GM12864 (cell line): Measurements from ENCODE around the gene RAB3C.

Source experiments
- DNase-seq: peaks from one replicate; pipeline ENCODE4 v3.0.0-alpha.2; 2011; ENCODE audit warnings: low read depth
- H3K4me3 ChIP-seq: 2 replicates; pipeline ENCODE4 v1.5.1; 2011; ENCODE audit warnings: mild to moderate bottlenecking, low read depth, low read length, control low read depth
- TF ChIP-seq, protein P1 (sequence below): IDR thresholded peaks from 2 replicates; pipeline ENCODE4 v1.5.1; 2011; ENCODE audit warnings: low read depth, mild to moderate bottlenecking, moderate library complexity, low read length, control low read depth, inconsistent platforms; ENCODE audit errors: missing control alignments

The RAB3C gene

DNA sequence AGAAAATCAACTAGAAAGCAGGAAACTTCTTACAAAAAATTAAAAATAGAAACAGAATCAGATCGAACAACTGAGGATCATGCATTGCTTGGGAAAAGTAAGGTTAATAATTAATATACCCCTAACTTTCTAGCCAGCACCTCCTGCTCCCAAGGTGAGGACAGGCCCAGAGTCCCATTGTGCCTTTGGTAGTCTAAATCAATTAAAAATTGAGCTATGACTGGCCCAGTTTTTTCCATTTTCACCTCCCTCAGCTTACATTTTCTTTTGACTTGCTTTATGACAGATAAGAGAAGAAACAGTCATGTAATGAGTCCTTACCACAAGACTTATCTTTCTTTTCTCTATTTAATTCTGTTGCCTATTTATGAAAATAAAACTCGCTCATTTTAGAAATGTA, 182.2 kb downstream of the RAB3C start:
- TF ChIP-seq, protein P1, sequence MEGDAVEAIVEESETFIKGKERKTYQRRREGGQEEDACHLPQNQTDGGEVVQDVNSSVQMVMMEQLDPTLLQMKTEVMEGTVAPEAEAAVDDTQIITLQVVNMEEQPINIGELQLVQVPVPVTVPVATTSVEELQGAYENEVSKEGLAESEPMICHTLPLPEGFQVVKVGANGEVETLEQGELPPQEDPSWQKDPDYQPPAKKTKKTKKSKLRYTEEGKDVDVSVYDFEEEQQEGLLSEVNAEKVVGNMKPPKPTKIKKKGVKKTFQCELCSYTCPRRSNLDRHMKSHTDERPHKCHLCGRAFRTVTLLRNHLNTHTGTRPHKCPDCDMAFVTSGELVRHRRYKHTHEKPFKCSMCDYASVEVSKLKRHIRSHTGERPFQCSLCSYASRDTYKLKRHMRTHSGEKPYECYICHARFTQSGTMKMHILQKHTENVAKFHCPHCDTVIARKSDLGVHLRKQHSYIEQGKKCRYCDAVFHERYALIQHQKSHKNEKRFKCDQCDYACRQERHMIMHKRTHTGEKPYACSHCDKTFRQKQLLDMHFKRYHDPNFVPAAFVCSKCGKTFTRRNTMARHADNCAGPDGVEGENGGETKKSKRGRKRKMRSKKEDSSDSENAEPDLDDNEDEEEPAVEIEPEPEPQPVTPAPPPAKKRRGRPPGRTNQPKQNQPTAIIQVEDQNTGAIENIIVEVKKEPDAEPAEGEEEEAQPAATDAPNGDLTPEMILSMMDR = no peak
- DNase-seq = no peak
- H3K4me3 ChIP-seq = no peak overlapping the region

DNA sequence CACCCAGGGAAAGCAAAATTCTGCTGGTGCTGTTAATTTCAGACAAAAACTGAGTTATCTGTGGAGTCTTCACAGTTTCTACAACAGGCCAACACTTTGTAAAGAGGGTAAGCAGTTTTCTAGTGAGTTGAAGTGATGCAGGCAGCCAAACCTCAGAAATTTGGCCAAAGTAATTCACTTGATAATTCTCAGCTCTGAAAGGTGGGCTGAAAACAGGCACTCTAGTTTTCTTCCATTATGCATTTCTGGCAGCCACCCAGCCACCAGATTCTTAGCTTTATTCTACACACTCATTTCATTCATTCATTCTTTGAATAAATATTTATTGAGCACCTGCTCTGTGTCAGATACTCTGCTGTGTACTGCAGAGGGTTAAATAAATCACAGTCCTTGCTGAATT, 184.2 kb downstream of the RAB3C start:
- TF ChIP-seq, protein P1 = no peak
- DNase-seq = no peak
- H3K4me3 ChIP-seq = no peak overlapping the region

DNA sequence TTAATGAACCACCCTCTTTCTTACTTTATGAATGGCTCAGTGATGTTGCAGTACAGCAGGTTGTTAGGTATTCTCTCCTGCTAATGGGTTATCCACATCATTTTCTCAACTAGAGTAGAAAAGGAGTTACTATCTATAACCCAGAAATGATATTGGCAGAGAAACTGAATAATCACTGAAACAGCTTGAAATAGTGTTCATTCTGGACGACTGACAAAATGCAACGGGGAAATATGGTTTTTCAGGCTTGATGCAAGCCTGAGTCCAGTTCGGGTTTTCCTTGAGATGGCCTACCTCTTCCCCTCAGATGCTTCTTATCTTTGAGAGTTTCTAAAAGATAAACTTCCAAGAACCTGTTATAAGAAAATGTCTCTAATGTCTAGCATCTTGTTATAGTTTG, 187.3 kb downstream of the RAB3C start:
- DNase-seq = no peak
- no peak overlapping the region for H3K4me3 ChIP-seq
- TF ChIP-seq, protein P1 = no peak

DNA sequence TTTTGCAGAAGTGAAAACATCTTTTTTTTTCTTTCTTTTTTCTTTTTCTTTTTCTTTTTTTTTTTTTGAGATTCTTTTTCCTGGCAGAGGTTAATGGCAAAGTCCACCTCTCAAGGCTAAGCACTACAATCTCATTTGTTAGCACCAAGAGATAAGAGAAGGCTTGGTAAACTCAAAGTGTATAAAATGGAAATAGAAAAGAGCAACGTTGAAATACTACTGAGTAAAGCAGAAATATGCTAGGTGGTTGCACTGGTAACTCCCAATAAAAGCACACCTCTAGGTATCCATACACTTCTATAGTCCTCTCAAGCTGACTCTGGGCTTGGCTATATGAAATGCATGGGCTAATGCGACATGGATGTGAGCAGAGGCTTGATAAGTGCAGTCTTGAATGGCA, 188.9 kb downstream of the RAB3C start:
- TF ChIP-seq, protein P1 = no peak
- DNase-seq = no peak
- no peak overlapping the region for H3K4me3 ChIP-seq

DNA sequence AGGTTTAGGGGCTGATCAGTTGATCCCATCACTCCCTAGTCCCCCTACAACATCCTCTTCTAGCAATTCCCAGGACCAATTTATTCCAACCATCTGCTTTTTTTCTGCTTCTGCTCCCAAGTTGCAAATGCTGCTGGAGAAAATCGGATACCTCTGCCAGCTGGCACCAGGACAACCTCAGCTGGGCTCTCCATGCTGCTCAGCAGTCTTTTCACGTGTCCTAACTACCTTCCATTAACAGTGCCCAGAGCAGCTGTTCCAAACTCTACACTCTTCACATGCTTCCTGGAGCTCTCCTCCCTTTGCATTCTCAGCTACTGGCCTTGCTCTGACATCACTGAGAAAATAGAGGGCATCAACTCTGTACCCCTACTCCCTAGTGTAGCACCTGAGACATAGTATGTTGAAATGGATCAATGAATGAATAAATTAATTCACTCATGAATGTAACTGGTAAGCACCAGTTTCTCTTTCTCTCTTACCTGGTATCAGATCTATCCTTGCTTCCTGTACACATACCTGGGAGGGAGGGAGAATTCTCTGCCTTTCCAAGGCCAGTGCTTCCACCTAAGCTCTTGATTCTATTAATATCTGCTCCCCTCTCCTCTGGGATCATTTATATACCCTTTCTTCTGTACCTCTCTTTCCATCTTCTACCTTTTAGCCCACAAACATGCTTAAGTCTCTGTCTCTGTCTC, 191.0 kb downstream of the RAB3C start:
- H3K4me3 ChIP-seq = no peak overlapping the region
- TF ChIP-seq, protein P1 = no peak
- DNase-seq = no peak

DNA sequence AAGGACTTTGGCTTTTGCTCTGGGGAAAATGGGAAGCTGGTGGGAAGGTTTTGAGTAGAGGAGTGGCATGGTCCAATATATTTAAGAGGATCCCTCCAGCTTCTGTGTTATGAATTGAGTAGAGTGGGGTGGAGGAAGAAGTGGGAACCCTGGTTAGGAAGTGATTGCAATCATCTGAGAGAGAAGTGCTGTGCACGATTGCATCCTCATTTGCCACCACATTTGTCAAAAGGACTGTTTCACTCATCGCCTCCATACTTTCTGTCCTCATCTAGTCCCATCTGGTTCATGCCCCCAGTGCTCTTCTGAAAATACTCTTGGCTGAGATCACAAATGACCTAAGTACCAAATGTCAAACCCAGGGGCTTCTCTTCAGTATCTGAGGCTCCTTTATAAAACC, 192.1 kb downstream of the RAB3C start:
- TF ChIP-seq, protein P1 = no peak

DNA sequence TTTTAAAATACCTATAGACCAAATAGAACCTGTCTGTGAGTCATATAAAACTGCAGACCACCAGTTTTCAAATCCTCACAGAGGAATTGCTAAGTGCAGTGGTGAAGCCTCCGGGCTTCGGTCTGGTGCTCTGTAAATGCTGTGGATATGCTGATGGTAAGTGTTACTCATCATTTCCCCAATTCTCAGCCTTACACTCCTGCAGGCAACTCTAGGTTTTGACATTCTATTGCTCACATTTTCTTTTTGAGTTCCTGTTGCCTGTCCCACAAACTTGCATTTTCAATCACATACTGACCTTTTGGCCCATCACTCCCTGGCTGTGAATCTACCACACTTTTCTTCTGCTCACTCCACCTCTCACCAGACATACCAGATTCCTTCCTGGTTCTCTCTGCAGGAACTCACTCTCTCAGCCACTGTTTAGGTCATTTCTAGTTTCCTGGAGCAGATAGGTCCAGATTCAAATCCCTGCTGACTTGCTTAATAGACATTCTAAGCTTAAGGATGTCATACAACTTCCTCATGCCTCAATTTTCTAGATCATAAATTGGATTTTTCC, 192.9 kb downstream of the RAB3C start:
- H3K4me3 ChIP-seq = no peak overlapping the region
- TF ChIP-seq, protein P1 = no peak
- no peak for DNase-seq

More for the DNA sequence above, 192.1 kb downstream of the RAB3C start:
- H3K4me3 ChIP-seq = no peak overlapping the region
- no peak for DNase-seq
